IMR-90 (cell line): Measurements from ENCODE around the gene ANO2. TPM values are rescaled to one million over a fixed set of nuclear protein-coding genes. Genes with fewer than 3 reads are reported as not detected.

ENCODE experiments used
- ATAC-seq: fragments of 200-7000 bp; cut with Tn5 transposase; 2 replicates; pipeline ENCODE4 v1.9.1; 2020; ENCODE audit warnings: low read depth, mild to moderate bottlenecking, moderate library complexity
- BruUV-seq: library from RNA; stranded (reverse); fragments of 400-500 nt; replicated peaks from 2 replicates; lab custom pipeline; 2021; lab: Mats Ljungman, UMichigan
- CTCF ChIA-PET: fragments of 300-600 bp; formaldehyde crosslinking; extraction: SDS; loops from one replicate; lab custom pipeline; 2021; ENCODE audit warnings: antibody characterized with exemption; lab: Yijun Ruan, JAX
- POLR2A ChIA-PET: fragments of 300-600 bp; sonication (Branson Sonifier 250); formaldehyde crosslinking; loops from one replicate; lab custom pipeline; 2022; ENCODE audit warnings: antibody characterized with exemption; ENCODE audit not compliant: unreplicated experiment; lab: Charles Lee
- DNase-seq: peaks from one replicate; pipeline ENCODE4 v3.0.0; 2013
- H2AFZ ChIP-seq: replicated peaks from 2 replicates; pipeline ENCODE3; 2013; ENCODE audit warnings: low read length, mild to moderate bottlenecking; ENCODE audit not compliant: poor library complexity
- H2AK5ac ChIP-seq: 2 replicates; pipeline ENCODE4 v1.6.1; 2013; ENCODE audit warnings: low read depth, low read length, inconsistent platforms
- H2AK9ac ChIP-seq: replicated peaks from 2 replicates; pipeline ENCODE3; 2013; ENCODE audit warnings: mild to moderate bottlenecking, low read depth, low read length, moderate library complexity; ENCODE audit not compliant: poor library complexity
- H2BK120ac ChIP-seq: 2 replicates; pipeline ENCODE4 v1.6.1; 2013; ENCODE audit warnings: low read depth, low read length, inconsistent platforms
- H2BK15ac ChIP-seq: 3 replicates; pipeline ENCODE4 v1.6.1; 2013; ENCODE audit warnings: low read depth, low read length, inconsistent platforms
- H2BK20ac ChIP-seq: 2 replicates; pipeline ENCODE4 v1.6.1; 2013; ENCODE audit warnings: low read depth, mild to moderate bottlenecking, inconsistent platforms, low read length, moderate library complexity
- H2BK5ac ChIP-seq: 2 replicates; pipeline ENCODE4 v1.6.1; 2013; ENCODE audit warnings: mild to moderate bottlenecking, low read depth, low read length, inconsistent platforms; ENCODE audit not compliant: poor library complexity, severe bottlenecking
- H3K14ac ChIP-seq: replicated peaks from 2 replicates; pipeline ENCODE4 v1.6.1; 2013; ENCODE audit warnings: low read depth, low read length, inconsistent platforms
- H3K18ac ChIP-seq: 2 replicates; pipeline ENCODE4 v1.6.1; 2013; ENCODE audit warnings: low read depth, low read length, control low read depth
- H3K23ac ChIP-seq: 2 replicates; pipeline ENCODE4 v1.6.1; 2013; ENCODE audit warnings: low read depth, low read length, inconsistent platforms
- H3K27ac ChIP-seq: 2 replicates; pipeline ENCODE4 v1.5.1; 2013; ENCODE audit warnings: mild to moderate bottlenecking, control low read depth, low read length; ENCODE audit not compliant: insufficient read depth
- H3K27me3 ChIP-seq: 2 replicates; pipeline ENCODE4 v1.6.1; 2013; ENCODE audit warnings: low read length; ENCODE audit not compliant: control insufficient read depth, insufficient read depth
- H3K36me3 ChIP-seq: 2 replicates; pipeline ENCODE4 v1.6.1; 2013; ENCODE audit warnings: low read length, mixed read lengths; ENCODE audit not compliant: control insufficient read depth, insufficient read depth
- H3K4ac ChIP-seq: 2 replicates; pipeline ENCODE4 v1.6.1; 2013; ENCODE audit warnings: low read depth, low read length, inconsistent platforms
- H3K4me1 ChIP-seq: 2 replicates; pipeline ENCODE4 v1.6.1; 2013; ENCODE audit warnings: low read length, mixed read lengths; ENCODE audit not compliant: control insufficient read depth, insufficient read depth
- H3K4me2 ChIP-seq: 2 replicates; pipeline ENCODE4 v1.6.1; 2013; ENCODE audit warnings: low read depth, mild to moderate bottlenecking, control low read depth, low read length, moderate library complexity
- H3K4me3 ChIP-seq: 2 replicates; pipeline ENCODE4 v1.5.1; 2013; ENCODE audit warnings: low read depth, mild to moderate bottlenecking, control low read depth, low read length, moderate library complexity; ENCODE audit not compliant: insufficient read depth
- H3K56ac ChIP-seq: 2 replicates; pipeline ENCODE4 v1.6.1; 2013; ENCODE audit warnings: low read length, inconsistent platforms; ENCODE audit not compliant: insufficient read depth; ENCODE audit errors: extremely low read depth
- H3K79me1 ChIP-seq, 2 experiments: 2 replicates each; pipeline ENCODE4 v1.6.1; 2013; ENCODE audit warnings: low read length in 2 of 2, inconsistent platforms in 1 of 2, low read depth in 1 of 2
- H3K9ac ChIP-seq: 2 replicates; pipeline ENCODE4 v1.6.1; 2013; ENCODE audit warnings: low read depth, low read length, control low read depth
- H3K9me1 ChIP-seq: 2 replicates; pipeline ENCODE4 v1.6.1; 2013; ENCODE audit warnings: low read length, inconsistent platforms; ENCODE audit not compliant: insufficient read depth
- H3K9me3 ChIP-seq: 2 replicates; pipeline ENCODE4 v1.6.1; 2013; ENCODE audit warnings: low read length; ENCODE audit not compliant: control insufficient read depth, insufficient read depth
- H4K20me1 ChIP-seq: 2 replicates; pipeline ENCODE4 v1.6.1; 2013; ENCODE audit warnings: low read length, inconsistent platforms; ENCODE audit not compliant: insufficient read depth
- H4K5ac ChIP-seq: 2 replicates; pipeline ENCODE4 v1.6.1; 2013; ENCODE audit warnings: mild to moderate bottlenecking, low read depth, low read length, control low read depth
- H4K8ac ChIP-seq, 2 experiments: 2 replicates each; pipeline ENCODE4 v1.6.1; 2013; ENCODE audit warnings: low read depth in 2 of 2, low read length in 2 of 2, control low read depth in 1 of 2, inconsistent platforms in 1 of 2
- H4K91ac ChIP-seq: 2 replicates; pipeline ENCODE4 v1.6.1; 2013; ENCODE audit warnings: low read depth, low read length, inconsistent platforms; ENCODE audit not compliant: insufficient read depth
- BHLHE40 ChIP-seq: fragments of 150-350 bp; IDR thresholded peaks from 2 replicates; pipeline ENCODE4 v1.6.1; 2016; ENCODE audit warnings: mild to moderate bottlenecking, low read depth, low read length
- CEBPB ChIP-seq: IDR thresholded peaks from 2 replicates; pipeline ENCODE4 v1.6.1; 2012; ENCODE audit warnings: low read depth, low read length, improper control_type of control experiment
- FOS ChIP-seq: fragments of 150-350 bp; IDR thresholded peaks from 2 replicates; pipeline ENCODE4 v1.6.1; 2016; ENCODE audit warnings: low read depth, low read length
- MAFK ChIP-seq: IDR thresholded peaks from 2 replicates; pipeline ENCODE4 v1.6.1; 2012; ENCODE audit warnings: low read depth, low read length, improper control_type of control experiment
- NFE2L2 ChIP-seq: fragments of 150-350 bp; IDR thresholded peaks from 2 replicates; pipeline ENCODE4 v1.6.1; 2016; ENCODE audit warnings: low read depth, mild to moderate bottlenecking, low read length
- POLR2A ChIP-seq: IDR thresholded peaks from 2 replicates; pipeline ENCODE4 v1.6.1; 2012; ENCODE audit warnings: mild to moderate bottlenecking, low read depth, low read length
- RAD21 ChIP-seq: IDR thresholded peaks from 2 replicates; pipeline ENCODE4 v1.6.1; 2012; ENCODE audit warnings: low read length, improper control_type of control experiment
- RCOR1 ChIP-seq: IDR thresholded peaks from 2 replicates; pipeline ENCODE4 v1.6.1; 2012; ENCODE audit warnings: mild to moderate bottlenecking, low read length, improper control_type of control experiment; ENCODE audit not compliant: insufficient replicate concordance
- SMC3 ChIP-seq: fragments of 150-350 bp; IDR thresholded peaks from 2 replicates; pipeline ENCODE4 v1.6.1; 2016; ENCODE audit warnings: low read depth, mild to moderate bottlenecking, antibody characterized with exemption, low read length, moderate library complexity
- WGBS, 2 experiments: methylation state at CpG; one replicate each; pipeline versions ENCODE4 v1.1.5 to v1.1.7; 2013; ENCODE audit warnings: missing lambda C conversion rate in 2 of 2; ENCODE audit not compliant: insufficient read length in 1 of 2; ENCODE audit errors: extremely low coverage in 2 of 2; 5-methylcytosine and 5-hydroxymethylcytosine counted together
- dilution Hi-C: fragments of 300-500 bp; cut with HindIII; formaldehyde crosslinking; loops from one replicate; pipeline ENCODE4 v1.14.3; 2018; ENCODE audit warnings: low sequenced_read_pairs; ENCODE audit not compliant: unreplicated experiment
- in situ Hi-C: fragments of 300-500 bp; cut with MboI; formaldehyde crosslinking; loops from 3 replicates; pipeline ENCODE4 v1.14.3; 2019; ENCODE audit warnings: low sequenced_read_pairs, inconsistent platforms, mixed read lengths
- intact Hi-C: fragments of 100-400 bp; cut with micrococcal nuclease; formaldehyde crosslinking; loops from 2 replicates; pipeline ENCODE4 v1.10.0; 2022
- polyA plus RNA-seq, 3 experiments: library from polyadenylated mRNA; depleted of rRNA; stranded (reverse); fragments of >200 nt; gene quantifications; 2 replicates each; pipeline ENCODE4 v1.2.3, GENCODE V29; 2012; ENCODE audit warnings: low replicate concordance in 1 of 3
- total RNA-seq: library from RNA; depleted of rRNA; stranded (reverse); fragments of >200 nt; gene quantifications from 2 replicates; pipeline ENCODE4 v1.2.3, GENCODE V29; 2012

ANO2 gene
- total and polyA plus RNA-seq, 2 of the 4 experiments (the other 2 are of a cell fraction) = 0.22 TPM; not detected in 1

- Histone ChIP-seq H2AK5ac (no peak overlapping the region), H3K79me1 (no peaks in the 10 kb centered on the region), H3K56ac (no peak overlapping the region), H3K4ac (no peak overlapping the region), H3K18ac (no peak overlapping the region), H2AK9ac (no peak overlapping the region), H4K5ac (no peak overlapping the region), H3K9ac (no peak overlapping the region), H3K27me3 (peaks cover 8% of the 10 kb centered on the region), H2BK120ac (no peak overlapping the region), H3K36me3 (no peaks in the 10 kb centered on the region), H3K4me3 (no peak overlapping the region), H3K23ac (no peak overlapping the region), H3K9me3 (no peaks in the 10 kb centered on the region), H3K4me2 (no peak overlapping the region), H3K14ac (no peak overlapping the region), H4K20me1 (no peaks in the 10 kb centered on the region), H4K8ac (no peak overlapping the region), H3K9me1 (no peaks in the 10 kb centered on the region; the same call in 1 of the 2 replicates), H3K4me1 (no peaks in the 10 kb centered on the region), H2BK15ac (no peak overlapping the region), H4K91ac (no peak overlapping the region), H2AFZ (no peak overlapping the region), H2BK5ac (no peak overlapping the region), H3K27ac (no peak overlapping the region), H2BK20ac (no peak overlapping the region)
- TF ChIP-seq CEBPB = no peak
- no peak for TF ChIP-seq FOS
- TF ChIP-seq RCOR1 = no peak
- TF ChIP-seq POLR2A = no peak
- no peak for TF ChIP-seq RAD21
- TF ChIP-seq BHLHE40 = no peak
- TF ChIP-seq SMC3 = no peak
- no peak for TF ChIP-seq MAFK
- no peak for TF ChIP-seq NFE2L2
- DNase-seq = no peak
- WGBS, 2 experiments = 0% methylated on average over 1 of the region's 8 CpGs; no CpG with 5 or more reads in 1 of the 2 experiments
- ATAC-seq = no peak
- intact Hi-C loops (no loop called here), in situ Hi-C loops (no loop called here), dilution Hi-C loops (no loop called here)
- ChIA-PET CTCF (no interaction called here), POLR2A (no interaction called here)
- no TSS peak for BruUV-seq
Measured at GRCh38 chr12:5780536-5780935, 164.5 kb downstream of the ANO2 start.
